MM.1S (cell line): ENCODE data around the gene ZBTB2.

Experiments used
- DNase-seq: peaks from one replicate; pipeline ENCODE4 v3.0.0-alpha.2; 2015
- H2AFZ ChIP-seq: fragments of 300-600 bp; sonication (generic); 2 replicates; pipeline ENCODE4 v1.6.0; 2016; ENCODE audit warnings: antibody characterized with exemption, low read length
- H3F3A ChIP-seq: fragments of 300-600 bp; sonication (generic); 2 replicates; pipeline ENCODE4 v1.6.1; 2016; ENCODE audit warnings: mild to moderate bottlenecking, antibody characterized with exemption, low read length, moderate library complexity, mixed read lengths; ENCODE audit not compliant: insufficient read depth
- H3K27ac ChIP-seq: fragments of 300-600 bp; sonication (generic); 2 replicates; pipeline ENCODE4 v1.5.1; 2016; ENCODE audit warnings: mild to moderate bottlenecking, low read length
- H3K27me3 ChIP-seq: fragments of 300-600 bp; sonication (generic); replicated peaks from 2 replicates; pipeline ENCODE4 v1.6.0; 2016; ENCODE audit warnings: low read length; ENCODE audit not compliant: insufficient read depth
- H3K36me3 ChIP-seq: fragments of 300-600 bp; sonication (generic); replicated peaks from 2 replicates; pipeline ENCODE4 v1.6.1; 2016; ENCODE audit warnings: mild to moderate bottlenecking, low read length, mixed read lengths; ENCODE audit not compliant: insufficient read depth
- H3K4me1 ChIP-seq: fragments of 300-600 bp; sonication (generic); 2 replicates; pipeline ENCODE4 v1.6.1; 2016; ENCODE audit warnings: low read length, mixed read lengths
- H3K4me2 ChIP-seq: fragments of 300-600 bp; sonication (generic); 2 replicates; pipeline ENCODE4 v1.6.0; 2016; ENCODE audit warnings: low read depth, low read length
- H3K4me3 ChIP-seq: fragments of 300-600 bp; sonication (generic); 2 replicates; pipeline ENCODE4 v1.5.1; 2016; ENCODE audit warnings: low read length, mixed read lengths
- H3K79me2 ChIP-seq: fragments of 300-600 bp; sonication (generic); 2 replicates; pipeline ENCODE4 v1.6.1; 2016; ENCODE audit warnings: mixed run types, low read length, mixed read lengths
- H3K9ac ChIP-seq: fragments of 300-600 bp; sonication (generic); 2 replicates; pipeline ENCODE4 v1.6.1; 2016; ENCODE audit warnings: low read length, mixed read lengths
- H3K9me2 ChIP-seq: fragments of 300-600 bp; sonication (generic); replicated peaks from 2 replicates; pipeline ENCODE4 v1.6.1; 2016; ENCODE audit warnings: mild to moderate bottlenecking, low read length, mixed read lengths; ENCODE audit not compliant: insufficient read depth
- H3K9me3 ChIP-seq: fragments of 300-600 bp; sonication (generic); replicated peaks from 2 replicates; pipeline ENCODE4 v1.6.1; 2016; ENCODE audit warnings: mild to moderate bottlenecking, low read length, mixed read lengths; ENCODE audit not compliant: insufficient read depth
- H4K20me1 ChIP-seq: fragments of 300-600 bp; sonication (generic); 2 replicates; pipeline ENCODE4 v1.6.1; 2016; ENCODE audit warnings: mild to moderate bottlenecking, low read length, moderate library complexity, mixed read lengths; ENCODE audit not compliant: insufficient read depth
- CTCF ChIP-seq: fragments of 300-600 bp; sonication (generic); IDR thresholded peaks from 2 replicates; pipeline ENCODE4 v1.5.1; 2016; ENCODE audit warnings: antibody characterized with exemption, low read length, mixed read lengths
- EZH2 ChIP-seq: fragments of 300-600 bp; sonication (generic); optimal IDR thresholded peaks from 2 replicates; pipeline ENCODE3; 2017; ENCODE audit warnings: low read depth, mild to moderate bottlenecking, antibody characterized with exemption, low read length, mixed read lengths
- EZH2phosphoT487 ChIP-seq: fragments of 300-600 bp; sonication (generic); IDR thresholded peaks from 2 replicates; pipeline ENCODE4 v1.6.1; 2018; ENCODE audit warnings: antibody characterized with exemption, low read length

ZBTB2 gene

DNA sequence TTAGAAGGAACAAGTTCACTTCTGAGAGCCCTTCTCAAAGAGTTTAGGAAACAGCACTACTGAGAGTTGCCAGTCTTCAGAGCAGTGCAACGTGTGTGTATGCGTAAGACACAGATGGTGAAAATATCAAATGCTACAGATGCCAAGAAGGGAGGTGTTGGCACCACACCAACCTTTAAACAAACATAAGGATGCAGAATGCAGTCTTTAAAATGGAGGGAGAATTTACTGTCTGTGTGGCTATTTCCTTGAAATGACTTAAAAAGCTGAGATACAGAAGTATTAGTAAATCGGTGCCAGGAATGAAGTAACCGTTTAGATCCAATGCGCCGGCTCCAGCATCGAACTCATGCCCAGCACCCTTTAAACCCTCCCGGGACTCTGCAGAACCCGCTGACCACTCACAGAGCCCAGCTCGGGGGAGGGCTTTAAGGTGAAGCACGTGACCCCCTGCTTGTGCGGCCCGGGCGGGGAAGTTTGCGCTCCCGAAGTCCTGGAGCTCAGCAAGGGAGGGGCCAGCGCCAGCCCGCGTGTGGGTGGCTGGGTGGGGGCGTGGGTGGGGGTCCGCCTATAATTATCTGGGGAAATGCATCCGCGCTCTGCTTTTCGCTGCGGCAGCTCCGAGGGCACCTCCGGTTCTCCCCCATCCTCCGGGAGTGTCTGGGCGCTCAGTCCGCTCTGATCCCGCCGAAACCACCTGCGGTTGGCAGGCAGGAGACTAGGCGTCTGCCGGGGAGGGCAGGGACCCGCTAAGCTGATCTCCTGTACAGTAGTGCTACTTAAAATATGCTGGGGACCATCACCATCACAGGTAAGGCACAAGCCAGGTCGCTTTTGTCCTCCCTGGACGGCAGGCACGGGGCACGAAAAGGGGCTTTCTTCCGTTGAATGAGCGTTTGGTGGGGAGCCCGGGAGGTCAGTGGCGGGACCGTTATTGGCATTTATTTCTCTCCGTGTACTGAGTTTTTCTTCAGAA lies 66.0 kb downstream of the ZBTB2 start:
- no peaks in the 10 kb centered on the region for H4K20me1 ChIP-seq
- H3K9me3 ChIP-seq: no peaks in the 10 kb centered on the region
- no peaks in the 10 kb centered on the region for H3K27me3 ChIP-seq
- no peak overlapping the region for H2AFZ ChIP-seq
- no peaks in the 10 kb centered on the region for H3K4me1 ChIP-seq
- H3K79me2 ChIP-seq: no peaks in the 10 kb centered on the region
- no peaks in the 10 kb centered on the region for H3F3A ChIP-seq
- no peak for DNase-seq
- H3K4me3 ChIP-seq: peak overlapping the region; percentile 40; the same call in 1 of the 2 replicates
- TF ChIP-seq EZH2phosphoT487: no peak
- no peak for TF ChIP-seq CTCF
- no peak for TF ChIP-seq EZH2
- no peak overlapping the region for H3K9ac ChIP-seq
- no peak overlapping the region for H3K27ac ChIP-seq
- H3K9me2 ChIP-seq: no peaks in the 10 kb centered on the region
- no peaks in the 10 kb centered on the region for H3K36me3 ChIP-seq
- H3K4me2 ChIP-seq: peak overlapping the region; percentile 57

DNA sequence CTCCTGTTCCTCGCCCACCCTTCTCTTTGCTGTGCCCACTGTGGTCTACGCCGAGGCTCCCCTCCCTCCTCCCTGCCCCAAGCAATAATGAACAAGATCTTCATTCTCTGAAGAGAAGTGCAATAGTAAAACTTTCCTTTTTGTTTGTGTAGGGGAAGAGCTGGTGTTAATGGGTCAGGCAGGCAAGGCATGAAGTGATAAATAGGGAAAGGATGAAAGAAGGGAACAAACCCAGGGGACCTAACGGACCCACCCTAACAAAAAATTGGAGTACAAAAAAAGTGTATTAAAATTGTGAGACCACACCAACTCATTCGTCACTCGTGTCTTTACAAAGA lies 66.9 kb downstream of the ZBTB2 start:
- no peak for TF ChIP-seq CTCF
- TF ChIP-seq EZH2phosphoT487: no peak
- no peak for TF ChIP-seq EZH2
- Histone ChIP-seq H3K27ac (no peak overlapping the region), H3K9me3 (no peaks in the 10 kb centered on the region), H3K36me3 (no peaks in the 10 kb centered on the region), H3K27me3 (no peaks in the 10 kb centered on the region), H3K4me3 (no peak overlapping the region), H2AFZ (0 out of 2 replicates have a peak overlapping the region, but pooled peaks have one; percentile 27), H3F3A (no peaks in the 10 kb centered on the region), H3K9ac (no peak overlapping the region), H3K4me1 (no peaks in the 10 kb centered on the region), H3K9me2 (no peaks in the 10 kb centered on the region), H3K79me2 (no peaks in the 10 kb centered on the region), H3K4me2 (no peak overlapping the region), H4K20me1 (no peaks in the 10 kb centered on the region)
- no peak for DNase-seq

DNA sequence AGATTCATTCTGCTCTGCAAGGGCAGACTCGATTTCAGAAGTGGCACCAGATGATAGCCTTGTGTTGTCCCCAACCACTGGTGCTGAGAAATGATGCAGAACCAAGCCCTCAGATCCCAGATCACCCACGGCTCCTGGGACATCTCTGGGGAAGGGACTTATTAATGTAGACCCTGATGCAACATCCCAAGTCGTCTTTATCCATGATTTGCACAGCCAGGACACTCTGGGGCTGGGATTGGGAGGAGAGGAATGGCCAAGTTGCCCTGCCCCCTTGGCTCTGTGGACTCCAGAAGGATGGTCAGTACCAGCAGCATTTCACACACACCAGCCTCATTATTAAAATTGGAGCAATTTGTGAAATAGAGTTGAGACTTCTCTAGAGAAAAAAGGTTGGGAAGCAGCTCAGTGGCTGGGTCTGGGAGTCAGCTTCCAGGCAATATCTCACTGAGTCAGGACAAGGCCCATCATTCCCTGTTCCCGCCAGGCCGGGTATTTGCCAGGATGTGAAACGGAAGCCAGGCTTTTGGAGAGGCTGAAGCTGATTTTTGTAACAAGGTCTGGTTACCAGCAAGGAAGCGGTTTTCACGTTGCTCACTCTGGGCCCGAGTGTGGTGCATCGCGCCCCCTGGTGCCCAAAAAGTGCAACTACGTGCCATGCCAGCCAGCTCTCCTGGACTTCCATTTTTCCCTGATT lies 67.4 kb downstream of the ZBTB2 start:
- no peak overlapping the region for H3K27ac ChIP-seq
- H2AFZ ChIP-seq: 0 out of 2 replicates have a peak overlapping the region, but pooled peaks have one; percentile 27
- no peak overlapping the region for H3K4me2 ChIP-seq
- TF ChIP-seq EZH2 (no peak), CTCF (peak; percentile 70)
- no peak overlapping the region for H3K4me3 ChIP-seq
- H3K9me2 ChIP-seq: no peaks in the 10 kb centered on the region
- no peaks in the 10 kb centered on the region for H3K79me2 ChIP-seq
- no peaks in the 10 kb centered on the region for H3K27me3 ChIP-seq
- no peaks in the 10 kb centered on the region for H3K36me3 ChIP-seq
- no peak overlapping the region for H3K9ac ChIP-seq
- no peaks in the 10 kb centered on the region for H3F3A ChIP-seq
- H4K20me1 ChIP-seq: no peaks in the 10 kb centered on the region
- DNase-seq: peak; percentile 35
- no peaks in the 10 kb centered on the region for H3K4me1 ChIP-seq
- H3K9me3 ChIP-seq: no peaks in the 10 kb centered on the region
